HG03175 (cell line): ENCODE results near the gene MAEA.

ENCODE experiments used
- ATAC-seq: cut with Tn5 transposase; IDR thresholded peaks from one replicate; pipeline ENCODE4 v1.9.1; 2021; ENCODE audit warnings: mild to moderate bottlenecking, moderate library complexity; ENCODE audit not compliant: unreplicated experiment

MAEA gene

GRCh38 chr4:1298461-1298860, 8.8 kb downstream of the MAEA start:
- ATAC-seq, result no peak

GRCh38 chr4:1299301-1299860, 9.7 kb downstream of the MAEA start:
- ATAC-seq, result no peak

- ATAC-seq, result no peak
Observed at GRCh38 chr4:1300466-1301455, 11.1 kb downstream of the MAEA start.

DNA sequence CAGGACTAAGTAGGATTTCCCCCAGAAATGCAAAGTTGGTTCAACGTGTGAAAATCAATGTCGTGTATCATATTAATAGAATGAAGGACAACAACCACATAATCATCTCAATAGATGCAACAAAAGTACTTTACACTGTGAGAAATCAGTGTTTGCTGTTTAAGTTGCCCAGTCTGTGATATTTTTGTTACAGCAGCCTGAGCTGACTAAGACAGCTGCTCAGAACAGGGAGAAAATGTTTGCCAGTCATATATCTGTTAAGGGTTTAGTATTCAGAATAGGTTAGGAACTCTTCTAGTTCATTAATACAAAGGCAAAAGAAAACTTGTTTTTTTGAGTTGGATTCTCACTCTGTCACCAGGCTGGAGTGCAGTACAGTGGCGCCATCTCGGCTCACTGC, 12.5 kb downstream of the MAEA start:
- ATAC-seq, result no peak

DNA sequence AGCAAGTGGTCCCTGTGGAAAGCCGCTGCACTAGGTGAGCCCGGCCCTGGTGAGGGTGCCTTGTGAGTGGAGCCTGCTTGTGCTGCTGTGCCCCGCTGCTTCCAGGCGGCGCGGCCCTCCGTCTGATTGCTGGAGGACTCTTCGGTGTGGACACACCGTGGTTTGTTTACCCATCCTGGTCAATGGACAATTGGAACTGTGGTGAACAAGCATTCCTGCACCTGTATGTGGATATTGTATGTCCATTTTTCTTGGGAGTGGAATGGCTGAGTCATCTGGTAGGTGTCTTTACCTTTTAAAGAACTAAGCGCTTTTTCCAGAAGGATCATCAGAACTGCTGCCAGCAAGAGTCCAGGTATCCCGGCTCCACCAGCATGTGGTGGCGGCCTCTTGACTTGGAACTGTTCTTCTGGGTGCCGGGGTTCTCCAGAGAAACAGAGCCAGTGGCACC, 15.6 kb downstream of the MAEA start:
- no peak for ATAC-seq

- ATAC-seq, result no peak
Observed at GRCh38 chr4:1305781-1306455, 16.2 kb downstream of the MAEA start.

- no peak for ATAC-seq
Observed at GRCh38 chr4:1307951-1308735, 18.5 kb downstream of the MAEA start.

GRCh38 chr4:1309261-1310010, 19.7 kb downstream of the MAEA start:
- ATAC-seq, result peak; percentile 88

- ATAC-seq, result no peak
Observed at GRCh38 chr4:1310031-1310795, 20.5 kb downstream of the MAEA start.

GRCh38 chr4:1310796-1311631, 21.3 kb downstream of the MAEA start:
- ATAC-seq, result no peak

DNA sequence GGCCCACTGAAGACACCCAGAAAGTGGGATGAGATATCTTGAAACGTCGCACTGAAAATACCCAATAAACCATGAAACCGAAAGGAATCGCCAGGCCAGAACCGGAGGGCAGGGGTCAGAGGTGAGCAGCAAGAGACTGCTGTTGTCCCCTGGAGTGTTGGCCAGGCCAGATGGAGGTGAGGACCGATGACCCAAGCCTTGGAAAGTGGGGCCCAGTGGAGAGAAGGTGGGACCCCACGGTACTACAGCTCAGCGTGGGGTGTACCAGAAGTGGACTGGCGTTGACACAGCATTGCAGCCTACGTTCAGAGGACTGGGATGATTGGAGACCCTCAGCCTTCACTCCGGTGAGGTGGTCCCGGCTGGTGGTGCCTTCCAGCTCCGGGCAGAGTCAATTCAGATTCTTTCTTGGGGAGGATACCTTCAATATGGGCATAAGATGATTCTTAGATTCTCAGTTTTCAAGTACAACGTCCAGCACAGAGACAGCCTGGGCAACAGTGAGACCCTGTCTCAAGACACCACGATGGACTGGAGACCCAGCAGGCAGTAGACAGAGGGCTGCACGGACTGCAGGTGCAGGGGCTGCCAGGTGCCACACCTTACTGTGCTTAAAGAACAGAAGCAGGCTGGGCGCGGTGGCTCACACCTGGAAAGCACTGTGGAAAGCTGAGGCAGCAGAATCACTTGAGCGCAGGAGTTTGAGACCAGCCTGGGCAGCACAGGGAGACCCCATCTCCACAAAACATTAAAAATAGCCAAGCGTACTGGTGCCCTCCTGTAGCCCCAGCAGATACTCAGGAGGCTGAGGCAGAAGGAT, 23.3 kb downstream of the MAEA start:
- ATAC-seq, result no peak

GRCh38 chr4:1315306-1315705, 25.6 kb downstream of the MAEA start:
- no peak for ATAC-seq

- no peak for ATAC-seq
Observed at GRCh38 chr4:1315836-1316536, 26.3 kb downstream of the MAEA start.

DNA sequence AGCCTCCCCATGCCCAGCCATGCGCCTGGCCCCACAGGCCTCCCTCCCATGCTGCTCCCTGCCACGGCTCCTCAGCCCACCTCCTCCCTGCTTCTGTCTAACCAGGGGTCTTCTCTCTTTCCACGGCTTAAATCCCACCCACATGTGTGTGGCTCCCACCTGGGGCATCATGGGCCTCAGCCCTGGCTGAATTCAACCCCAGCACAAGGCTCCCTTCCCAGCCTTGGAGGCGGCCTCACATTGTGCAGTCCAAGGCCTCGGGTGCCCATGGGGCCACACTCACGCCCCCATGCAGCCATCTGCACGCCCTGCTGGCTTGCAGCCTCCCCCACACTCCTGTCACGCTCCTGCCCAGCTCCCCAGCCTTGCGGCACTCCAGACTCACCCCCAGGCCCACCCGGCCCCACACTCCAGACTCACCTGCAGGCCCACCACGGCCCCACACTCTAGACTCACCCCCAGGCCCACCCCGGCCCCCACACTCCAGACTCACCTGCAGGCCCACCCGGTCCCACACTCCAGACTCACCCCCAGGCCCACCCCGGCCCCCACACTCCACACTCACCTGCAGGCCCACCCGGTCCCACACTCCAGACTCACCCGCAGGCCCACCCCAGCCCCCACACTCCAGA, 27.0 kb downstream of the MAEA start:
- ATAC-seq, result no peak

DNA sequence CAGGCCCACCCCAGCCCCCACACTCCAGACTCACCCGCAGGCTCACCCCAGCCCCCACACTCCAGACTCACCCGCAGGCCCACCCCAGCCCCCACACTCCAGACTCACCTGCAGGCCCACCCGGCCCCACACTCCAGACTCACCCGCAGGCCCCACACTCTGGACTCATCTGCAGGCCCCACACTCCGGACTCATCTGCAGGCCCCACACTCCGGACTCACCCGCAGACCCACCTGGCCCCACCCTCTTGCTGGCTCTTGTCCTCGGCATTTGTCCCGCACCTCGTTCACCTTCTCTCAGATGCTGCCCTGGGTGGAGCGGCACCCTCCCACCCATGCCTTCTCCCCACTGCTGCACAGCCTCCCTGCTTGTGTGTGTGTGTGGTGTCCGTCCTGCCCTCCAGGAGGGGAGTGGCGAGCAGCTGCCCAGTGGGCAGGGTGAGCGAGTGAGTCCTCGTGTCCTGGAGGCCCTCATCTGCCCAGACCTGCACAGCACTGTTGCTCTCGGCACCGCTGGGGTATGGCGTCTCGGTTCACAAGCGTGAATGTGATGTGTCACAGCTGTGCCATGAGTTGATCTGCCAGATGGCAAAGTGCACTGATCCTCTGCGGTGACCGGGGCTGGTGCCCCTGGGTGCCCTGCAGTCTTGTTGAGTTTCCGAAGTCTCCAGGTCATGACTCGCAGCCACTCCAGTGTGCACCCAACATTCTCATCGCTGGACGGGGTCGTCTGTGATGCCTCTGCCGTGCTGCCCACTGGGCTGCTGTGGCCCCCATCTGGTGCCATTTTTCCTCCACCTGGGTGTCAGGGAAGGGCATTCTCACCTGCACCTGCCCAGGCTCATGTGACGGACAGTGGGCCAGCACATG, 27.7 kb downstream of the MAEA start:
- no peak for ATAC-seq

DNA sequence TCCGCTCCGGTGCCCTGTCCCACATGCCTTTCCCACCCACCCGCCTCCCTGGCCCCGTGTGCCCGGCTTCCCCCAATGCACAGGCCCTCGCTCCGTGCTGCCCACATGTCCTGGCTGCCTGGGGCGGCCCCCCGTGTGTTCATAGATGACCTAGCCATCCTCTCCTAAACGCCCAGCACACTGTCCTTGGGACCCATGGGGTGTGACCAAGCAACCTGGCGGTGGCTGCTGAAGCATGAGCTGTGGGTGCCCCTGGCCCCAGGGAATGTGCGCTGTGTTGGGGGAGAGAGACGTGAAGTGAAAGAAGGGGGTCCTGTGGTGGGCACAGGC, 28.3 kb downstream of the MAEA start:
- ATAC-seq, result no peak
